ENCODE data around the gene MAPK9. TPM values are rescaled to one million over a fixed set of nuclear protein-coding genes. Genes with fewer than 3 reads are reported as not detected.

Gene MAPK9
- total RNA-seq, 1 donor from 2014 or later: 30.3 TPM

GRCh38 chr5:180297587-180298282 is 5.9 kb upstream of the MAPK9 start:
- Mint-ChIP-seq H3K9me3 (no peaks in the 10 kb centered on the region), H3K27me3 (peaks cover 6% of the 10 kb centered on the region), H3K27ac (no peak overlapping the region), H3K4me1 (peaks cover 17% of the 10 kb centered on the region), H3K36me3 (ENCODE audit: low read depth) (no peaks in the 10 kb centered on the region), H3K4me3 (no peak overlapping the region)
- ChIA-PET CTCF (no interaction called here), POLR2A (no interaction called here)
- DNase-seq (no peak), ATAC-seq (ENCODE audit: low read depth) (no peak)
- intact Hi-C loops (cut with micrococcal nuclease): loop anchor here (10.0 kb wide), 2 partner anchors 507 to 743 kb away; partner anchors contain the start of genes MGAT1 and RUFY1
- no peak for TF ChIP-seq CTCF (IDR thresholded peaks at IDR 0.05)

- Mint-ChIP-seq H3K36me3 (ENCODE audit: low read depth) (peaks cover 1% of the 10 kb centered on the region), H3K4me3 (no peak overlapping the region), H3K27me3 (peaks cover 6% of the 10 kb centered on the region), H3K27ac (no peak overlapping the region), H3K4me1 (peaks cover 21% of the 10 kb centered on the region), H3K9me3 (no peaks in the 10 kb centered on the region)
- ChIA-PET POLR2A (no interaction called here), CTCF (interaction anchor here (5.0 kb wide), 1 partner anchor 19 kb away, joined by 82 read pairs; no protein-coding TSS in a partner anchor)
- no peak for DNase-seq
- intact Hi-C loops (cut with micrococcal nuclease): loop anchor here (10.0 kb wide), 2 partner anchors 508 to 742 kb away; partner anchors contain the start of genes MGAT1 and RUFY1
- no peak for ATAC-seq (ENCODE audit: low read depth)
- no peak for TF ChIP-seq CTCF (IDR thresholded peaks at IDR 0.05)
Measured at GRCh38 chr5:180296771-180297170, 4.9 kb upstream of the MAPK9 start.

- ATAC-seq (ENCODE audit: low read depth) (no peak), DNase-seq (no peak)
- intact Hi-C loops (cut with micrococcal nuclease): loop anchor here (5.0 to 10.0 kb wide), 7 partner anchors 223 to 1668 kb away; partner anchors contain the start of genes CLK4, MGAT1, RNF130 and RUFY1
- ChIA-PET POLR2A (no interaction called here), CTCF (interaction anchor here (3.3 to 5.0 kb wide), 3 partner anchors 20 to 176 kb away, joined by 20 to 82 read pairs (median 39); no protein-coding TSS in a partner anchor)
- Mint-ChIP-seq H3K27me3 (no peaks in the 10 kb centered on the region), H3K27ac (peak overlapping the region; percentile 79), H3K9me3 (no peaks in the 10 kb centered on the region), H3K36me3 (ENCODE audit: low read depth) (peaks cover 1% of the 10 kb centered on the region), H3K4me3 (no peak overlapping the region), H3K4me1 (peaks cover 31% of the 10 kb centered on the region)
- no peak for TF ChIP-seq CTCF (IDR thresholded peaks at IDR 0.05)
Measured at GRCh38 chr5:180294913-180295555, 3.2 kb upstream of the MAPK9 start.

- Mint-ChIP-seq H3K27ac (peak overlapping the region; percentile 79), H3K27me3 (no peaks in the 10 kb centered on the region), H3K4me1 (peaks cover 33% of the 10 kb centered on the region), H3K4me3 (peak overlapping the region; percentile 7), H3K36me3 (ENCODE audit: low read depth) (peaks cover 1% of the 10 kb centered on the region), H3K9me3 (no peaks in the 10 kb centered on the region)
- no peak for DNase-seq
- ChIA-PET POLR2A (no interaction called here), CTCF (interaction anchor here (3.3 to 5.0 kb wide), 3 partner anchors 21 to 177 kb away, joined by 20 to 82 read pairs (median 39); no protein-coding TSS in a partner anchor)
- intact Hi-C loops (cut with micrococcal nuclease): loop anchor here (5.0 to 10.0 kb wide), 7 partner anchors 222 to 1667 kb away; partner anchors contain the start of genes CLK4, MGAT1, RNF130 and RUFY1
- no peak for ATAC-seq (ENCODE audit: low read depth)
- no peak for TF ChIP-seq CTCF (IDR thresholded peaks at IDR 0.05)
Measured at GRCh38 chr5:180294411-180294810, 2.5 kb upstream of the MAPK9 start.

Measured in activated B cell treated with CpG ODN at 0.5 μM for 24 hours (primary cell).